HL-60/S4 treated with retinoic acid at 250 ng/mL for 4 days and 3 days (cell line): ENCODE data around the gene PIEZO2.

Experiments
- in situ Hi-C: fragments of 300-500 bp; cut with MboI; formaldehyde crosslinking; loops from 2 replicates; pipeline ENCODE4 v1.7.0; 2022; ENCODE audit warnings: low sequenced_read_pairs

Gene PIEZO2

DNA sequence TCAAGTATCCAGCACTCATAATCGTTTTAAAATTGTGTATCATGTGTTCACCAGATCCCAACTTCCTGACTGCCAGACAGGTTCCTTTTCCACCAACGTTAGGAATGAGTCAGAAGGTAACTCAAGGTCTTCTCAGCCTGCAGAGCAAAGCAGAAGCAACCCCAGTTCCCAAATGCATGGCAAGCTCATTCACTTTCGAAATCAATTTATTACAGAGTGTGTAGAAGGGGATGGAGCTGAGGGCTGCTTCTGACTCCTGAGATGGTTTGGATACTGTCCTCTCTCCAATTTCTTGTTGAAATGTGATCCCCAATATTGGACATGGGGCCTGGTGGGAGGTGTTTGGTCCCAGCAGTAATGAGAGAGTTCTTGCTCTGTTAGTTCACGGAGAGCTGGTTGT, 114.5 kb downstream of the PIEZO2 start:
- in situ Hi-C loops = no loop called here

DNA sequence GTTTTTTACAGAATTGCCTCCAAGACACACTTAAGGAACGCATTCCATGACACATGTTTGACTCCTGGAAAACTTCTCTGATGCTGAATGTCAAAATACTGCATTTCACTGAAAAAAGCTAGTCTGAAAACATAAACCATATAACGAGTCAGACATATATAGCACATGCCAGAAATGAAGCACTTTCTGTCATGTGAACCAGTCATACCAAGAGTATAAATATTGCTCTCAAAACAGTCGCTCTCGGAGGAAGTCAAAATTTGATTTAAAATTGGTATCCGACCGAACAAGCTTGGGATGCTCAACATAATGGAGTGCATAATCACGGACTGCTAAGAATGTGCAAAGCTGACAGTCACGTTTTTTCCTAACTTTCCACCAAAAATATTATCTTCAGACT, 115.9 kb downstream of the PIEZO2 start:
- in situ Hi-C loops = no loop called here

DNA sequence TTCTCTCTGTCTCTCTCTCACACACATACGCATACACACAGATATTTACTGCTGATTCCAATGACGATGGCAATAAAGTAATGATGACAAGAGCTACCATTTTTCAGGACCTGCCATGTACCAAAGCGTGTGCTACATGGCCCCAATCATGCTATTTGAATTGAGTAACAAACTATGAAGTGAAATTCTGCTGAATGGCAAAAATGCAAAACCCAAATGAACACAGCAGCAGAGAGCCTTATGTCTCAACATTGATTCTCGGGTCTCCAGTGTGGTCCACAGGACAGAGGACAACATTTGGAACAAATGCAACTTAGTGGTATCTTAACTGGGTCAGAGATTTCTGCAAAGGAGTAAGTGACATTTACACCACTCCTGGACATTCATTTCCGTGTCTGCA, 117.4 kb downstream of the PIEZO2 start:
- in situ Hi-C loops = no loop called here

DNA sequence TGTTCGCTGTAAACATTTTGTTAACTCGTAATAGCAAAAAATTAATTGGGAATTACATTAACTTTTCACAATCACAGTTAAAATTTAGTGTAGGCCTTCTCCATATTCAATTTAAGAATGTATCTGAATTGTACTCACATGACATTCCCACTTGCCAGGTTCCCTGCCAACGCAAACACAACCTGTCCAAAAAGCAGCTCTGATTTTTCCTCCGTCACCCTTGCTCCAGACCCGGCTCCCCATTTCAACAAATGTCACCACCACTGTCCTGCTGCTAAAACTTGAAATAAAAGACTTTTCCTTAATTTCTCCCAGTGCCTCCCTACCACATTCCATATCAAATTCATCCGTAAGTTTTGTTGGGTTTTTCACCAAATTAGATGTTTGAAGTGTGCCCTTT, 120.3 kb downstream of the PIEZO2 start:
- in situ Hi-C loops = no loop called here

DNA sequence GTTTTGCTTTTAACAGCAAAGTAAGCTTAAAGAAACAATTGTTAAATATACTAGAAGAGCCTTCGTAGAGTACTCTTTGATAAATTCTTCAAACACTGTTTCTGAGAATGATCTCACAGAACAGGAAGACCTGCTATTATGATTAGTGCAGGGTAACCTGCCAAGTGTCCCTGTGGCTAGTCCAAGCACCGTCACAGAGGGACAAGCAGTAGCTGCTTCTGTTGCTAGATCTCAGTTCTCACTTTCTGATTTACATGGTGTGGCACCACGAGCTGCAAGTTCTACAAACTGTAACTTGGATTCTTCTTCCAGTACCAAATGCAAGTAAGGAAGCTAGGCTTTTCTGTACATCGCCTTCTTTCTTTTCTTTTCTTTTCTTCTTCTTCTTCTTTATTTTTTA, 121.5 kb downstream of the PIEZO2 start:
- in situ Hi-C loops = no loop called here

DNA sequence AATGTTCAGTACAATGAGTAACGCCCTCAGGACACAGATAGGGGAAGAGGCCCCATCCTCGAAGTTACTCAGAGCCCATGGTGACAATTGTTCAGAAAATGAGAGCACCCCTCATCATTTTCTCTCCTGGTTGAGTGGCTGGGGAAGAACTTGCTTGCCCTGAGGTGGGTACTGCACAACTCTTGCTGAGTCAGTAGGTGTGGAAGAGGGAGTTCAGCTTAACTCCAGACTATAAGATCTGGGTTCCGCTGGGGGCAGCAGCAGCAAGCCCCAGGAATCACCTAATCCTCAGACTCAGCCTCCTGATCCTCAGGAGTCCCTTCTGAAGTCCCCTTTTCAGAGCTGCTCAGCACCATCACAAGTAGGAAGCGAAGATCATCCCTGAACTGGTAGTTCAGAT, 123.7 kb downstream of the PIEZO2 start:
- in situ Hi-C loops = no loop called here

DNA sequence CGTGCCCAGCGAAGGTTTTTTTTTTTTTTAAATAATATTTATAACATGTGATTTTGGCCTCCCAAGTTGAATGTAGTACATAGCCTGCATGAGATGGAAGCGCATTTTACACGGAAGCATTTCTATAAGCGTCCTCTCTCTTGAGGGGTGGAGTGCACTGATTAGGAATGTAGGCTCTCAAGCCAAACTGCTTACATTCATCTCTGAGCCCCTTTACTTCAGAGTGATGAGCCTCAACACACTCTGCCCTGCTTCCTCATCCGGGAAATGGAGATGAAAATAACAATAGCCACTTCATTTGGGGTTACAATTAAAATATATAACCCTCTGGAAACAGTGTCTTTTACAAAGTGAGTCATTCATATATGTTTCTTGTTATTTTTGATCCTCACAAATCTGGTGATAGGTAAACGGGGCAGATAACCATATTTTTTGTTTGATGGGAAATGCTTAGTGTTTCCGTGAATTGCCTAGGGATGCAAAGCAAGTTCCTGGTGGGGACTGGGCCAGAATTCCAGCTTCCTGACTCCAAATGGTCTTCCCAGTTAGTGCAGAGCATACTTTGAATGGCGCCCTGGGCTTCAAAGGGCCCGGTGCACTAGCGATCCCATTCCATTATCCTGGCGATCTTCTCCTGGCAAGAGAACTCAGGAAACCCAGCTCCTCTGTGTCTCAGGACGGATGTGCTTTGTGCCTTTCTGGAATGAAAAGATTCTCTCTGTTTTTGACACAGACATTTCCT, 124.3 kb downstream of the PIEZO2 start:
- in situ Hi-C loops = no loop called here

DNA sequence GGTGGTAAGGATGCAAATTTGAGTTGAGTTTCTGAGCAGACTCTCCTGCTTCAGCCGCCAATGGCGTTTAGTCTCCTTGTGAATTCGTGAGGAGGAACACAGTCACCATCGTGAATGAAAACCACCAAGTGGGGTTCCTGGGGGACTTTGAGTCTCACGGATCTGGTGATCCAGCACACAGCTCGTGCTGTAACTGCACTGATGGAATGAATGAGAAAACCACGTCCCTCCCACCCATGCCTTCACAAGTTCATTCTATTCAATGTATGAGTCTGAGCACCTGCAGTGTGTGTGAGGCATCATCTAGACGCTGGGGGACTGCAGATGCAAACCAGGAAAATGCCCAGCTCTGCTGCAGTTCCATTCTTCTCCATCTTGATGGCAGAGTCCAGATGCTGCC, 127.9 kb downstream of the PIEZO2 start:
- in situ Hi-C loops = no loop called here

DNA sequence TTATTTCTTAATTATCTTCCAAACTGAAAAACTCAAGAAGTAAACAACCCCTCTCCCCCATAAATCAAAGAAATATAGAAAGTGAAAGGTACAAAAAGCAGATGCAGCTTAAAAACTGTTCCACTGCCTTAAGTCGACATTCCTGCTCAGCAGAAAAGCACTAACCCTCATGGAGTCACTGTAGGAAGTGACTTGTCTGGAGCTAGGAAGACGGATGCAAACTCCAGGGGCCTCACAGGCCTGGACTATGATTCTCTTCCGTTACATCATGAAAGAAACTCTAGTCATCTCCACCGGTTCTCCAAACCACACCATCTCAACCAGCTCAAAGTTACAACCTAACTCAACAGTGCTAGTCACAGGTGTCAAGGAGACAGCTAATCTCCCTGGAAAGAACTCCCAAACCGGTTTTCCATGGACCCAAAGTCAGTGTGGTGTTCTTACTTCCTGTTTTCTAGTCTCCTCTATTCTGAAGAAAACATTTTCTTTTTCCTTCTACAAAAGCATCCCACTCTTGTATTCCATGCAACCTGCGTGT, 128.4 kb downstream of the PIEZO2 start:
- in situ Hi-C loops = no loop called here

DNA sequence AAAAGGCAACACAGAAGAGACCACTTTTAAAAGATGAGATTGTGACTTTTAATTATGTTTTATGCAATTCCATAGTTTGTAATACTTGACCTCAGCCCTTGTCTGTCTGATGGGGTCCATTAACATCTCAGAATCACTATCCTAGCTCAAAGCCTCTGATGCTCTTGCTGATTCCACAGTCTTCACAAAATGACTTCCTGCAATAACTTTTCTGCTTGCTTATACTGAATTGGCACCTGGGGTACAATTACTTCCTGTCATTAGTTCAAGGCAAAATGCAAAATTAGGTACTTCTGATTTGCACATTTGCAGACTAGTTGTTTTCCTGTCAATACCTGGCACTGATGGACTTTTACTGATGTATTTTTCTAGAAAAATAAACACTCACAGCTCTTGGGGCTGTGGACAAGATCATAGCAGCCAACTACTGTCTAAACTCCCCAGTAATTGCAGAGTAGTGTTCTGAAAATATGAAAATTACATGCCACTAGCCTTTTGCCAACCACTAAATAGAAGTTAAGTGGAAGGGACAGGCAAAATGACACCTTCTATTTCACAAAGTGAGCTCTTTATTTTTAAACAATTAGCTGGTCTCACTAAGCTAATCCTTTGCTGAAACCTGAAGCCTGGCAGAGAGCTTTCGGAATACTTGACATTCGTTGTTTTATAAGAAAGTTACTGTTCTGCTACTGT, 129.1 kb downstream of the PIEZO2 start:
- in situ Hi-C loops = no loop called here

DNA sequence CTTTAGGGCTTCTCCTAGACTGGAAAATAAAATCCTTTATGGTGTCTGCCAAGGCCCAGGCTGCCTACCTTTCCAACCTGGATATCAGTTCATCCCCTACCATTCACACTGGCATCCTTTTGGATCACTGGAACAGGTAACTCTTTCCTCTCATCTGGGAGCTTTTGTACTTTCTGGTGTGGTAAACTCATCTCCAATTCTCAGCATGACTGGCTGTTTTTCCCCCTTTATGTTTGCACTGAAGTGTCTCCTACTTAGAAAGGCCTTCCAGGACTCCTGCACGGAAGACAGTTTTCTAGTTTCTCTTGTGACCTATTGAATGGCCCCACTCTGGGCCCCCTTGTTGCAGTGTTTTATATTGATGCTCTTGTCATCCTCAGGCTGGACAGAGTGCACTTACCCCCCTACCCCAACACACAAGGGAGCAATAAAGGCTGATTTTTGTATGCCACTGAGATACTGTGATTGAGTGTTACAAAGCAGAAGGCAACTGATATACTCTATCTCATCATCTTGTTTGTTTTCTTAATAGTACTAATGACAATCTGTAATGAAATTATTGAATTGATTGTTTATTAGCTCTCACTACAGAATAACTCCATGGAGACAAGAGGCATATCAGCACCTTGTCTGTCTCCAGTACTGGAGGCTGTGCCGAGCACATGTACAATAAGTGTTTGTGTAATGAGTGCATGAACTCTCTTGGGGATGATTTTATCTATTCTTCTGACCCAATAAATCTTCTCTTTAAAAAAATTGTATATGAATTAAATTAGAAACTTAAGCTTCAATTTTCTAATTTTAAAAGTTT, 129.9 kb downstream of the PIEZO2 start:
- in situ Hi-C loops = no loop called here

DNA sequence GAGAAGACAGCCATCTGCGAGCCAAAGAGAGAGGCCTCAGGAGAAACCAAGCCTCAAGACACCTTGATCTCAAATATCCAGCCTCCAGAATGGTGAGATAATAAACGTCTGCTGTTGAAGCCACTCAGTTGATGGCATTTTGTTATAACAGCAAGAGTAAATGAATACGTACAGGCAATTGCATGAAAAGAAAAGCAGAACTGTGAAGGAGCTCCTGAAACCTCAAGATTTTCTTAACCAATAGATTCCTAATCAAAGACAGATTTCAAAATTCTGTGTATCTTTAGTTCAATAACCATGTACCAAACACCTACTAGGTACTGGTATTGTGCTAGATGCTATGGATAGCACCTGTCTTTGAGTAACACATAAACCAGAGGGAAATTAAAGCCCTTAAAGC, 139.5 kb downstream of the PIEZO2 start:
- in situ Hi-C loops = no loop called here

DNA sequence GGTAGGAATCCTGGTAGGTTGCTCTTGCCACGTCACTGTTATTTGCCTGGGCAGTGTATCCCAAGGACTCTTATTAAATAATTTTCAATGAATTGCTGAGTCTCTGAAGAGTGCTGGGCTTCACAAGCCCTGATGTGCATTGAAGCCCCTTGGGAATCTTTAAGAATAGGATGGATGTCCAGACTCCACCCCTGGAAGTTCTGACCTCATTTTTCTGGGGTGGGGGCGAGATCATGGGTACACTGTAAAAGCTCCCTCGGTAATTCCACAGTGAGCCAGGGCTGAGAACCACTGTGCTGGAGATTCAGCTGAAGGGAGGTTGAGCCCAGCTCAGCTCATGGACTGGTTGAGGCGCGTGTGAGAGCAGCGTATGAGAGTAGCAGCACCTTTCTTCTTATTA, 140.2 kb downstream of the PIEZO2 start:
- in situ Hi-C loops = no loop called here

DNA sequence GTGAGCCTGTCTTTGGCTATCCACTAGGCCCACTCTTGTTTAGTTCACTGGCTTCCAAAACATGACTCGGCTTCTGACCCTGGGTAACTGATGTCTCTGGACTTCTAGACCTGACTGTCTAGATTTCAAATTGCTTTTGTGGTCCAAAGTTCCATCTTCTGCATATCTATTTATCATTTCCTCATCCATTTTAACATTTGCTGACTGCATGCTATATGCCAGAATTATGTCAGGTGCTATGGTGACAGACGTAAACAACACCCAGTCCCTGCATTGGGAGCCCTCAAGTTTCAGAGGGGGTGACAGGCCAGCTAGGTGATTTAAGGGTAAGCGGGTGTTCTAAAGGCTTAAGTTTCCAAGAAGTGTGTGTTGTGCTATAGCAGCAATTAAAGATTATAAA, 140.9 kb downstream of the PIEZO2 start:
- in situ Hi-C loops = no loop called here

DNA sequence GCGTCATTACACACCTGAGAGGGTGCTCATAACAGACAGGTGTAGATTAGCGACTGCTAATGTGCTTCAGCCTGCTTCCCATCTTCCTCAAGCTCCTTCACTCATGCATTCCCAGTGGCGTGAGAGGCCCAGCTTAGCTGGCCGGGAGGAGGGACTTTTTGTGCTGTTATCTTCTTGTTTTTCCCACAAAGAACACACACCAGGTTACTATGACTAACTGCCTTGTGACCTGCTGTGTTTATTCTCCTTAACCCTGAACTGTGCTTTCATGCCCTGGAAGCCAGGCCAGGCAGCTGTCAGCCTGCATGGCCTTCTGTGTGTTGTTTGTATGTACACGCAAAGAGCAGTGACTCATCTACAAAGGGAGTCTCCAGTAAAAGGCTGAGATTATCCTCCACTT, 143.8 kb downstream of the PIEZO2 start:
- in situ Hi-C loops = no loop called here

DNA sequence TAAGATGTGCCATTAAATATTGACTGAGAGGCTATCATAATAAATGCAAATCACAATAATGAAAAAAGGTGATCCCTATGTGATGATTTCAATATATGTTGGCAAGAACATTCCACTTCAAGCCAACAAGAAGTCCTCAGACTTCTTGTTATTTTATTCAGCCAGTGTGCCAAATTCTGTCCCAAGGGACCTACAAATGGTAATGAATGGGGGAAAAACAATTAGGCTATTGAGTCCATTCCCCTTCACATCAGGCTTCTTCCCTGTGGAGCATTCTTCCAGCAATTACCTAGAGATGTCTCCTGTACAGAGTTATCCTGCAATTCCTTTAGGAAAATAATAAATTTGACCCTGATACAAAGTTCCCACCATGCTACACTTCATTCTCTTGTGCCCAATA, 144.4 kb downstream of the PIEZO2 start:
- in situ Hi-C loops = no loop called here

DNA sequence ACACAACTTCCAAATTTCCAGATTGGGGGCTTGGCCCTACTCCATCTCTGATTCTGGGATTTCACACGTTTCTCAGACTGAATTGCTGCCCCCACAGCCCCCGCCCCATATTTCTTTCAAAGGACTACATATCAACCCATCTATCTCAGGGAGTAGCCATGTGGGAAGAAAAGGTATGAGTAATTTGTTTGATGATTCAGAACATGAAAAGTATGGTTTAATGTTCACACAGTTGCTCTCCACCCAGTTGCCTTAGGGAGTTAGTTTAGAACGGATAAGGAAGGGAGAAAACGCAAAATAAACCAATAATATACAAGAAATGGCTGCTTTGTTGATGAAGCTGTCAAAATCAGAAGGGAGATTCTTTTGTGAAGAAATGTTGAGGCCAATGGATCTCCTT, 145.1 kb downstream of the PIEZO2 start:
- in situ Hi-C loops = no loop called here

DNA sequence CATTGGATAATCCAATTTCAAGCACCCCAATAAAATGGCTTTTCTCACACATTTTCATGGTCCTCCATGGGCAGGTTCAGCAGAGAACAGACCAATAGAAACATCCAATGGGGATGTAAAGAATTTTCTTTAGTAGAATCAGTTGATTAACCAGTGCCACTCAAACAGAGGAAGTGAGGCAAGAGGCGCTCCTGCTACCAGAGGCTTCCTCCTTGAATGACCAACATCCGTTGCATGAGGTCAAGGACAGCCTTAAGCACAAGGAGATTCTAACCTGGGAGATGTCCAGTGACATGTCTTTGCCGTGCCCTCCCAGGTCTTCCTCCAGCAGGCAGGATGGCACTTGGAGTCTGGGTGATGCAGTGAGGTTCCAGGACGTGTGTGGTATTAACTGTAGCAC, 146.6 kb downstream of the PIEZO2 start:
- in situ Hi-C loops = no loop called here

DNA sequence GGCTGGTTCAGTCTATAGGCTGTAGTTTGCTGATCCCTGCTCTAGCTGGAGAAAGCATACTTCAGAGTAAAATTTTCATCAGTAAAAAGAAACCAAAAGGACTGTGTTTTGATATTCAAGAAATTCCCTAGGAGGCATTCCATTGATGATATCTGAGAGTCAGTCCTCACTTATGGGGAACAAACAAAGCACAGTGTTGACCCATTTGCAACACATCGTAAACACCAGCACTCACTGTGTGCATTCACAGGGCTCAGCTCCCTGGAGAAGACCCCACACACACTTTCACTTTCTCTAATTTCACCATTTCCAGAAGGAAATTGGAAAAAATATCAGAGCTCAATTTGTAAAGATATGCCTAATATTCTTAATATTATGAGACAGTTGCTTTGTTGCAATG, 147.1 kb downstream of the PIEZO2 start:
- in situ Hi-C loops = no loop called here

DNA sequence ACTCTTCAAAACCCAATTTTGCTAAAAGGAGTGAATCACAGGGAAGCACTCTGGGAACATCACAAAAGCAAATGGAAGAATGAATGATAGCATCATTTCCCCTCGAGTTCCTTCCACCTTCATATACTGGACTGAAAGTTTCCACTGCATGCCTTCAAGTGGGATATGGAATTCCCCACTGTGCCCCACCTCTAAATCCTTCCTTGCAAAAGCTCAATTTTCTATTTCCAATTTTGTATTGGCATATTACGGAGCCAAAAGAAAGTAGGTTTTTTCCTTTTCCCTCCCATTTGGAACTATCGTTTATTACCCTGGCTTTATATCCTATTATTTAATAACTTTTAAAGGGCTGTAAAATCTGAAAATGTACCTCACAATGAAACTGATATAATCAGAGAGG, 149.3 kb downstream of the PIEZO2 start:
- in situ Hi-C loops = no loop called here

DNA sequence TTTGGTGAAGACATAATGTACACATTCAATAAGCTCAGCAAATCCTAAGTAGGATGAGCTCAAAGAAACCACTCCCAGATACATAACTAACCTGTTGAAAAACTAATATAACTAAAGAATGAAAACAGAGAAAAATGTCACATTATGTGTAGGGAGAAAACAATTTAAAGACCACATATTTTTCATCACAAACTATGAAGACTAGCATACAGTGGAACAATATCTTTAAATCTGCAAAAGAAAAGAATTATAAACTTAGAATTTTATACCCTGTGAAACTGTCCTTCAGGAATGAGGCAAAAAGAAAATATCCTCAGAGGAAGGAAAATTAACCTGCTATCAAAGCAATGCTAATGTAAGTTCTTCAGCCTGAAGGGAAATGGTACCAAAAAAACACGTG, 151.5 kb downstream of the PIEZO2 start:
- in situ Hi-C loops = no loop called here

DNA sequence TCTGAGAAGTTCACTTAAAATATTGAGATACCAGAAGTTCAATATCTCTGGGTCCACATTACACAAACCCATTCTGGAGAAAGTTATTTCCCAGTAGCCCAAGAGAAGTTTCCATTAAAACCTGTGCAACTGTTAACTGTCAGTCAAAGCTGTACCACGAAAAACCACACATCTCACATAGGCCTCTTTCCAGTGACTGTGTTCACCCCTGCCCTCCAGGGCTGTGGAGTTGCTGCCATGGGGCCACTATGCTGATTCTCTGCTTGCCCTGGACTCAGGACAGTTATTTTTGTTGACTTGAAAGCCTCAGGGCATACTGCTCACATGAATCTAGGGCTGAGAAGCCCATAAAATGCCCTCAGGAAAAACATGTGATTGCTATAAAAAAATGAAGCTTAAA, 153.8 kb downstream of the PIEZO2 start:
- in situ Hi-C loops = no loop called here
